Left lung (tissue), 10 donors: ENCODE measurements around the gene CTNNA1. TPM values are rescaled to one million over a fixed set of nuclear protein-coding genes. Genes with fewer than 3 reads are reported as not detected.

Experiments used
- ATAC-seq: fragments of 200-7000 bp; cut with Tn5 transposase; one replicate; pipeline ENCODE4 v1.9.1; 2020; ENCODE audit warnings: moderate library complexity
- DNase-seq, 4 donors: peaks; one replicate each; pipeline ENCODE4 v3.0.0-alpha.2; 2013 to 2020
- H3K27ac ChIP-seq, 2 donors: fragments of 200-600 bp; sonication (generic) in 1 of 2; one replicate each; pipeline versions ENCODE4 v1.5.0 to v1.8.0; 2020 to 2021
- H3K27me3 ChIP-seq, 2 donors: fragments of 200-600 bp; sonication (generic) in 1 of 2; one replicate each; pipeline versions ENCODE4 v1.5.0 to v1.8.0; 2020 to 2021
- H3K36me3 ChIP-seq, 2 donors: fragments of 200-600 bp; sonication (generic) in 1 of 2; one replicate each; pipeline versions ENCODE4 v1.5.0 to v1.8.0; 2020 to 2021
- H3K4me1 ChIP-seq, 2 donors: fragments of 200-600 bp; one replicate each; pipeline ENCODE4 v1.8.0; 2021
- H3K4me3 ChIP-seq, 2 donors: fragments of 200-600 bp; sonication (generic) in 1 of 2; one replicate each; pipeline versions ENCODE4 v1.5.0 to v1.8.0; 2020 to 2021; ENCODE audit warnings: mild to moderate bottlenecking in 1 of 2
- H3K9me3 ChIP-seq, 2 donors: fragments of 200-600 bp; sonication (generic) in 1 of 2; one replicate each; pipeline versions ENCODE4 v1.5.0 to v1.8.0; 2020 to 2021
- CTCF ChIP-seq, 2 donors: fragments of 200-600 bp; sonication (generic) in 1 of 2; IDR thresholded peaks; one replicate each; pipeline versions ENCODE4 v1.5.0 to v1.8.0; 2021; ENCODE audit warnings: antibody characterized with exemption in 2 of 2
- intact Hi-C, 2 donors: fragments of 100-400 bp; cut with DNase I; formaldehyde crosslinking; loops; one replicate each; pipeline versions ENCODE4 v1.11.2 to v1.14.2; 2022
- polyA plus RNA-seq, 6 donors: library from polyadenylated mRNA; unstranded; fragments of 120-200 nt; gene quantifications; one replicate each; pipeline ENCODE4 v1.2.1, GENCODE V29; 2013; ENCODE audit not compliant: insufficient read length in 6 of 6
- total RNA-seq, 2 donors: library from RNA; stranded (reverse); fragmentation: NEBNext Ultra II Directional; extraction: Animal tissue kit (Norgen Biotek cat#: 25700); gene quantifications; one replicate each; pipeline ENCODE4 v1.2.1, GENCODE V29; 2021
- donor health status: DM: no; HTN: yes; CAD: no.
- donor health status: DM: no; HTN: no; CAD: no.

Gene CTNNA1
- total and polyA plus RNA-seq, 8 donors, result 309 to 443 (median 366) TPM

GRCh38 chr5:138911441-138911840 is 158.2 kb downstream of the CTNNA1 start:
- peaks cover 0 to 58% of the 10 kb centered on the region in 2 donors for H3K36me3 ChIP-seq
- DNase-seq, result no peak
- no peaks in the 10 kb centered on the region for H3K4me1 ChIP-seq
- H3K9me3 ChIP-seq, result no peaks in the 10 kb centered on the region
- H3K4me3 ChIP-seq, result no peak overlapping the region
- no peaks in the 10 kb centered on the region for H3K27me3 ChIP-seq
- H3K27ac ChIP-seq, result no peak overlapping the region
- intact Hi-C loops, result no loop called here
- no peak for ATAC-seq
- no peak for TF ChIP-seq CTCF (IDR thresholded peaks at IDR 0.05)

- peaks cover 0 to 52% of the 10 kb centered on the region in 2 donors for H3K36me3 ChIP-seq
- intact Hi-C loops, result no loop called here
Measured at GRCh38 chr5:138912093-138912492, 158.9 kb downstream of the CTNNA1 start.

GRCh38 chr5:138913773-138914172 is 160.5 kb downstream of the CTNNA1 start:
- Histone ChIP-seq H3K36me3 (peaks cover 0 to 49% of the 10 kb centered on the region in 2 donors), H3K9me3 (no peaks in the 10 kb centered on the region), H3K27me3 (no peaks in the 10 kb centered on the region), H3K4me1 (no peaks in the 10 kb centered on the region), H3K4me3 (no peak overlapping the region), H3K27ac (no peak overlapping the region)
- intact Hi-C loops, result no loop called here
- ATAC-seq (no peak), DNase-seq (no peak)
- TF ChIP-seq CTCF (IDR thresholded peaks at IDR 0.05), result no peak

More at GRCh38 chr5:138912093-138912492, 158.9 kb downstream of the CTNNA1 start:
- no peaks in the 10 kb centered on the region for H3K4me1 ChIP-seq
- DNase-seq, result no peak
- no peaks in the 10 kb centered on the region for H3K9me3 ChIP-seq
- H3K27ac ChIP-seq, result no peak overlapping the region
- no peaks in the 10 kb centered on the region for H3K27me3 ChIP-seq
- no peak for TF ChIP-seq CTCF (IDR thresholded peaks at IDR 0.05)
- no peak overlapping the region for H3K4me3 ChIP-seq
- no peak for ATAC-seq

DNA sequence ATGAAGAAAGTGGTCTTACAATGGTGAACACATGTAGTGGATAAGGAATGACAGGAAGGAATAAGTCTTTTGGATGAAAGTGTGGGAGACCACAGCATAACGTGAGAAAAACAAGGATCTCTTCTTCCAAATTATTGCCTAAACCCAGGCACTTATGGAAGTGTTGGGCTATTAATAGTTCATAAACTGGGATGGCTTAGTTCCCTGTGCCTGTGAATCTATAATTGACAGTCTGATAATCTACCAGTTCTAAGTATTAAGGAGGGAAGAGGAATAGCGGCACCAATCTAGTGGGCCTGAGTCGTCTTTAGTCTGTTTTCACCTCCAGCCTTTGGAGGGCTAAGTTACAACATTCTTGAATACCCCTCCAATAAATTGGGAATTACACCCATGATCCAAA is 161.1 kb downstream of the CTNNA1 start:
- Histone ChIP-seq H3K9me3 (no peaks in the 10 kb centered on the region), H3K4me1 (no peaks in the 10 kb centered on the region), H3K27me3 (no peaks in the 10 kb centered on the region), H3K27ac (no peak overlapping the region), H3K36me3 (peaks cover 0 to 49% of the 10 kb centered on the region in 2 donors), H3K4me3 (no peak overlapping the region)
- DNase-seq, result no peak
- no peak for ATAC-seq
- TF ChIP-seq CTCF (IDR thresholded peaks at IDR 0.05), result no peak
- intact Hi-C loops, result no loop called here

DNA sequence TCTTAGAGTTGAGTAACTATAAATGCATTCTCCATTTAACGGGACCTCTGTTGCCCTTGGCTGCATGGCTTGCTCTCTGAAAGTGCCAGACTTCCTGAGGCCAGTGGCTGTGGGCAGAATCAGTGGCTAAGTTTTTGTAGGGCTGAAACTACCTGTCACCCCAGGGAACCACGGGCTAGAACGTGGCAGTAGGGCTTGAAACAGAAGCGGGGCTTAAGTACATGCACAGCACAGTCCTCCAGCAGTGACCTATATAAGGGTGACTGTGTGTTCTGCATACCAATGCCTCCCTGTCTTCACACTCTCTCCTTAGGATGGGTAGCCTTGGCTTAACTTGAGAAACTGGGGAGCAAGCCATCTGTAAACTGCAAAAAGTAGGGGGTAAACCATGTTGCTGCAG is 165.5 kb downstream of the CTNNA1 start:
- ATAC-seq (no peak), DNase-seq (no peak)
- Histone ChIP-seq H3K4me3 (no peak overlapping the region), H3K27me3 (no peaks in the 10 kb centered on the region), H3K9me3 (no peaks in the 10 kb centered on the region), H3K27ac (no peak overlapping the region), H3K36me3 (peaks cover 0 to 47% of the 10 kb centered on the region in 2 donors), H3K4me1 (no peaks in the 10 kb centered on the region)
- intact Hi-C loops, result no loop called here
- TF ChIP-seq CTCF (IDR thresholded peaks at IDR 0.05), result no peak
